Measurements from ENCODE around the gene RND3.

RND3 gene

DNA sequence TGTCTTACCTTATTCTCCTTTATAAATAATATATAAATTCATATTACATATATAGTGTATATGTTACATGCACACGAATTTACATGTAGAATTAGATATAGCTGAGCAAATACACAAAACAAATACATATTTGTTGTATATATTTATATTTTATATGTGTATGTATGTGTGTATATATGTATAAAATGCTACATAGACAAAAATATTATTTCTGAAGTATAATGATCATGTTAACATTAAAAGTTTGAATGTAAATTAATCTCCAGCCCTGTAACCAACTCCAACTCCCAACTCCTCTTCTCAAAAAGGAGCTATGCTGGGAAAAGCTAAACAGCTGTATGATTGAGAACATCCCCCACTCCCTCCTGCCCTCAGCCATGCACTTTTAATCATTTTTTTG lies 42.7 kb upstream of the RND3 start:
- H2BK120ac ChIP-seq (ENCODE audit: low read depth, low read length): no peak overlapping the region
- H3K4me2 ChIP-seq (ENCODE audit: low read length): no peak overlapping the region
- H3K4ac ChIP-seq (ENCODE audit: low read depth, low read length): no peak overlapping the region
- H3K36me3 ChIP-seq (ENCODE audit: control insufficient read depth, insufficient read depth, low read length): no peaks in the 10 kb centered on the region
- no peak for DNase-seq
- no peak overlapping the region for H4K8ac ChIP-seq (ENCODE audit: low read depth, low read length)
- no peak overlapping the region for H3K56ac ChIP-seq (ENCODE audit: low read length)
- H3K23ac ChIP-seq (ENCODE audit: low read length): no peak overlapping the region
- no peaks in the 10 kb centered on the region for H3K79me2 ChIP-seq (ENCODE audit: control insufficient read depth, insufficient read depth, low read length)
- H4K5ac ChIP-seq (ENCODE audit: low read length): no peak overlapping the region
- no peak overlapping the region for H2BK5ac ChIP-seq (ENCODE audit: low read length)
- no peak overlapping the region for H2AK5ac ChIP-seq (ENCODE audit: low read length)
- peaks cover 2% of the 10 kb centered on the region for H3K4me1 ChIP-seq (ENCODE audit: control insufficient read depth, low read depth, low read length)
- no peaks in the 10 kb centered on the region for H3K79me1 ChIP-seq (ENCODE audit: low read length)
- no peak overlapping the region for H2BK15ac ChIP-seq (replicated peaks; ENCODE audit: low read depth)
- no peak overlapping the region for H3K4me3 ChIP-seq (ENCODE audit: low read length)
- no peak overlapping the region for H3K9ac ChIP-seq (ENCODE audit: low read length)
- WGBS (ENCODE audit: extremely low coverage, insufficient coverage, low lambda C conversion rate): no CpG with 5 or more reads among the region's 1 CpG
- no peak overlapping the region for H3K18ac ChIP-seq (ENCODE audit: low read length)
- no peaks in the 10 kb centered on the region for H3K27me3 ChIP-seq (ENCODE audit: insufficient read depth, low read length, poor library complexity)
- no peak overlapping the region for H3K27ac ChIP-seq (ENCODE audit: low read depth, low read length)

DNA sequence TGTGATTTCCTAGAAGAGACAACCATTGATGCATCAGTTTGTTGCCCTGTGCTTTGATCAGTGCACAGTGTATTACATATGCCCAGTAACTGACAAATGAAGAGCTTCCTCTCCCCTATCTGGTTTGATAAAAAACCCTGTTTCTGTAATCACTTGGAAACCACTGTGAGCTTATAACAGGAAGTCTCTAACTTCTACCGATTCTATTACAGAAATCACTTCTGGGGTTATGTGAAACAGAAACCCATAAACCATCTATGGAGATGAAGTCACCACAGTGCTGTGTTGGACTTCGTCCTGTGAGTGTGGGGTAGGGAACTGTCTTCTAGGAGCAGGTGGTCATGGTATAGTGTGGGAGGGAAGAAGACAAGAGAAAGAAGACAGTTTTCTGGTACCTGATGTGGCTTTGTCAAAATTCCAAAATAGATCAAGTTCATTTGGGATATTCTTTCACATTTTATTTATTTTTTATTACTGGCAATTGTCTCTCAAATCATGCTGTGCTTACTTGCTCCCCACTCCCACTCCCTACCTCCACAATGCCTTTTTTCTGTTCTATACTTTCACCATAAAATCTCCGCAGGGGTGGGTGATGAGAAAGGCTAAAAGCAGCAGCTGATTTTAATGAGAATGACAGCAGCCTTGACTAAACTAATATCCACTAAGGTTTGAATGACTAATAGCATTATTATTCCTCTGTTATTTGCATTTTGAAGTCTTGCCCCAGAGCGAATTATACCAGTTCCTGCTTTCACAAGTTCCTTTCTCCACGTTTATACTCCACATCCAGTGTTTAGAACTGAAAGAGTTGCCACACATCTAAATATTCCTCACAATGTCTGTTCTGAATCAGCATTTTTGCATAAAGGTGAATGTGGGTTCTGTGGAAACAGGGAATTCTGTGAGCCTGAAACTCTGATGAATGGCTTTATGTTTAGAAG lies 41.7 kb upstream of the RND3 start:
- H3K4me2 ChIP-seq (ENCODE audit: low read length): no peak overlapping the region
- no peaks in the 10 kb centered on the region for H3K27me3 ChIP-seq (ENCODE audit: insufficient read depth, low read length, poor library complexity)
- H4K5ac ChIP-seq (ENCODE audit: low read length): no peak overlapping the region
- H3K4ac ChIP-seq (ENCODE audit: low read depth, low read length): no peak overlapping the region
- H3K23ac ChIP-seq (ENCODE audit: low read length): no peak overlapping the region
- peaks cover 2% of the 10 kb centered on the region for H3K4me1 ChIP-seq (ENCODE audit: control insufficient read depth, low read depth, low read length)
- H2BK5ac ChIP-seq (ENCODE audit: low read length): no peak overlapping the region
- no peaks in the 10 kb centered on the region for H3K36me3 ChIP-seq (ENCODE audit: control insufficient read depth, insufficient read depth, low read length)
- no peak overlapping the region for H2BK120ac ChIP-seq (ENCODE audit: low read depth, low read length)
- WGBS (ENCODE audit: extremely low coverage, insufficient coverage, low lambda C conversion rate): no CpG with 5 or more reads among the region's 5 CpGs
- H3K18ac ChIP-seq (ENCODE audit: low read length): no peak overlapping the region
- H3K79me2 ChIP-seq (ENCODE audit: control insufficient read depth, insufficient read depth, low read length): no peaks in the 10 kb centered on the region
- H4K8ac ChIP-seq (ENCODE audit: low read depth, low read length): no peak overlapping the region
- H3K56ac ChIP-seq (ENCODE audit: low read length): no peak overlapping the region
- H3K9ac ChIP-seq (ENCODE audit: low read length): no peak overlapping the region
- H3K79me1 ChIP-seq (ENCODE audit: low read length): no peaks in the 10 kb centered on the region
- DNase-seq: peak; percentile 44
- no peak overlapping the region for H3K27ac ChIP-seq (ENCODE audit: low read depth, low read length)
- no peak overlapping the region for H3K4me3 ChIP-seq (ENCODE audit: low read length)
- H2AK5ac ChIP-seq (ENCODE audit: low read length): no peak overlapping the region
- H2BK15ac ChIP-seq (replicated peaks; ENCODE audit: low read depth): no peak overlapping the region

DNA sequence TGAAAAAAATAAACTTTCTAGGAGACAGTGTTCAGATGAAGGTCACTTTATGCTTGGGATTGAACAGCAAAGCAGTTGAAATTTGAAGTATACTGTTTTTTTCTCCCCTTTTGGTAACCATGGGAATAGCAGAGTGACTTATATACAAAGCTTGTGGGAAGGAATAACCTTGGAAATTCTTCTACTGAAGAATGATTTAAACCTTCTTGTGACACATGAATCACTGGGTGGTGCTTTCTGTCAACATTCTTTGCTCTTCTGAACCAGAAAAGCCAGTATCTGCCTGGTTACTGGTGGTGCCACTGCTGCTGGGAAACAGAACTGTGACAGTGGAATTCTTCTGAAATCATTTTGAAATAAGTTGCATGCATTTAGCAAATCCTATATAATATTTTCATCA lies 39.4 kb upstream of the RND3 start:
- Histone ChIP-seq H2AK5ac (ENCODE audit: low read length) (no peak overlapping the region), H3K27ac (ENCODE audit: low read depth, low read length) (no peak overlapping the region), H3K56ac (ENCODE audit: low read length) (no peak overlapping the region), H3K18ac (ENCODE audit: low read length) (no peak overlapping the region), H3K36me3 (ENCODE audit: control insufficient read depth, insufficient read depth, low read length) (no peaks in the 10 kb centered on the region), H3K79me1 (ENCODE audit: low read length) (no peaks in the 10 kb centered on the region), H3K4me3 (ENCODE audit: low read length) (no peak overlapping the region), H3K79me2 (ENCODE audit: control insufficient read depth, insufficient read depth, low read length) (no peaks in the 10 kb centered on the region), H3K4ac (ENCODE audit: low read depth, low read length) (no peak overlapping the region), H4K8ac (ENCODE audit: low read depth, low read length) (no peak overlapping the region), H3K4me1 (ENCODE audit: control insufficient read depth, low read depth, low read length) (peaks cover 2% of the 10 kb centered on the region), H4K5ac (ENCODE audit: low read length) (no peak overlapping the region), H3K27me3 (ENCODE audit: insufficient read depth, low read length, poor library complexity) (no peaks in the 10 kb centered on the region), H2BK5ac (ENCODE audit: low read length) (no peak overlapping the region), H3K9ac (ENCODE audit: low read length) (no peak overlapping the region), H2BK15ac (replicated peaks; ENCODE audit: low read depth) (no peak overlapping the region), H3K23ac (ENCODE audit: low read length) (no peak overlapping the region), H3K4me2 (ENCODE audit: low read length) (no peak overlapping the region), H2BK120ac (ENCODE audit: low read depth, low read length) (no peak overlapping the region)
- peak; percentile 82 for DNase-seq

DNA sequence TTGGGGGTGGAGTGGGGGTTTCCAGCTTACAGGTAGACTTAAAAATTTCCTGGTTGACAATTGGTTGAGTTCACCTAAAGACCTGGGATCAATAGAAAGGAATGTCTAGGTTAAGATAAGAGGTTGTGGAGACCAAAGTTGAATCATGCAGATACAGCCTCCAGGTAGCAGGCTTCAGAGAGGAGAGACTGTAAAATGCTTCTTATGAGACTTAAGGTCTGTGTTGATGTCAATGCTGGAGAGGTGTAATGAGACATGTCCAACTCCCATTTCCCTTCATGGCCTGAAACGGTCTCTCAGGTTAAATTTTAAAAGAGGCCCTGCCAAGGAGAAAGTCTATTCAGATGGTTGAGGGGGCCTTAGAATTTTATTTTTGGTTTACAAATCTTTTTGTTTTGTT lies 38.5 kb upstream of the RND3 start:
- Histone ChIP-seq H3K18ac (ENCODE audit: low read length) (no peak overlapping the region), H3K27ac (ENCODE audit: low read depth, low read length) (no peak overlapping the region), H3K27me3 (ENCODE audit: insufficient read depth, low read length, poor library complexity) (no peaks in the 10 kb centered on the region), H3K23ac (ENCODE audit: low read length) (no peak overlapping the region), H3K4me2 (ENCODE audit: low read length) (no peak overlapping the region), H3K36me3 (ENCODE audit: control insufficient read depth, insufficient read depth, low read length) (no peaks in the 10 kb centered on the region), H4K5ac (ENCODE audit: low read length) (no peak overlapping the region), H2AK5ac (ENCODE audit: low read length) (no peak overlapping the region), H3K4me3 (ENCODE audit: low read length) (no peak overlapping the region), H2BK15ac (replicated peaks; ENCODE audit: low read depth) (no peak overlapping the region), H2BK5ac (ENCODE audit: low read length) (no peak overlapping the region), H4K8ac (ENCODE audit: low read depth, low read length) (no peak overlapping the region), H3K4ac (ENCODE audit: low read depth, low read length) (no peak overlapping the region), H3K79me2 (ENCODE audit: control insufficient read depth, insufficient read depth, low read length) (no peaks in the 10 kb centered on the region), H3K79me1 (ENCODE audit: low read length) (no peaks in the 10 kb centered on the region), H3K9ac (ENCODE audit: low read length) (no peak overlapping the region), H3K56ac (ENCODE audit: low read length) (no peak overlapping the region), H2BK120ac (ENCODE audit: low read depth, low read length) (no peak overlapping the region), H3K4me1 (ENCODE audit: control insufficient read depth, low read depth, low read length) (peaks cover 2% of the 10 kb centered on the region)
- WGBS (ENCODE audit: extremely low coverage, insufficient coverage, low lambda C conversion rate): no CpG with 5 or more reads among the region's 1 CpG
- DNase-seq: peak; percentile 24

DNA sequence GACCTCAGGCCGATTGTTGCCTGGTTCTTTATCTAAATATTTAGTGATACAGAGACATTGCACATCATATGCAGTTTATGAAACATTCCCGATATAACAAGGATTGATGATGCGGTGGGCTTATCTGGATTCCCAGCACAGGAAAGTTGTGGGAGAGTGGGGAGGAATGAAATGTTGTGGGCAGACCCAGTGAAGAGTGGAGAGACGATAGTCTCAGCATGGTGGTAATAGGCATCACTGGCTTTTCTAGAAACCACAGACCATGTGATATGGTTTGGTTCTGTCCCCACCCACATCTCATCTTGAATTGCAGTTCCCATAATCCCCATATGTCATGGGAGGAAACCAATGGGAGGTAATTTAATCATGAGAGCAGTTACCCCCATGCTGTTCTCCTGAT lies 34.8 kb upstream of the RND3 start:
- Histone ChIP-seq H3K36me3 (ENCODE audit: control insufficient read depth, insufficient read depth, low read length) (no peaks in the 10 kb centered on the region), H2BK120ac (ENCODE audit: low read depth, low read length) (no peak overlapping the region), H3K23ac (ENCODE audit: low read length) (no peak overlapping the region), H2BK15ac (replicated peaks; ENCODE audit: low read depth) (no peak overlapping the region), H3K9ac (ENCODE audit: low read length) (no peak overlapping the region), H3K79me2 (ENCODE audit: control insufficient read depth, insufficient read depth, low read length) (no peaks in the 10 kb centered on the region), H3K18ac (ENCODE audit: low read length) (no peak overlapping the region), H3K4ac (ENCODE audit: low read depth, low read length) (no peak overlapping the region), H3K4me3 (ENCODE audit: low read length) (no peak overlapping the region), H3K56ac (ENCODE audit: low read length) (no peak overlapping the region), H3K27me3 (ENCODE audit: insufficient read depth, low read length, poor library complexity) (no peaks in the 10 kb centered on the region), H4K5ac (ENCODE audit: low read length) (no peak overlapping the region), H3K4me1 (ENCODE audit: control insufficient read depth, low read depth, low read length) (no peaks in the 10 kb centered on the region), H2BK5ac (ENCODE audit: low read length) (no peak overlapping the region), H3K4me2 (ENCODE audit: low read length) (no peak overlapping the region), H3K27ac (ENCODE audit: low read depth, low read length) (no peak overlapping the region), H4K8ac (ENCODE audit: low read depth, low read length) (no peak overlapping the region), H3K79me1 (ENCODE audit: low read length) (no peaks in the 10 kb centered on the region), H2AK5ac (ENCODE audit: low read length) (no peak overlapping the region)
- no CpG with 5 or more reads among the region's 4 CpGs for WGBS (ENCODE audit: extremely low coverage, insufficient coverage, low lambda C conversion rate)
- no peak for DNase-seq
